B cell (primary cell): ENCODE data around the gene CHD5.

Experiments used
- EZH2 ChIP-seq: IDR thresholded peaks from 2 replicates; pipeline ENCODE4 v1.6.1; 2012; ENCODE audit warnings: borderline replicate concordance, low read depth, mild to moderate bottlenecking, moderate library complexity, low read length; ENCODE audit not compliant: insufficient read depth, poor library complexity, severe bottlenecking
- TF ChIP-seq, protein P1 (sequence below): fragments of 200-600 bp; IDR thresholded peaks from one replicate; pipeline ENCODE4 v1.8.0; 2022; ENCODE audit warnings: antibody characterized with exemption, mild to moderate bottlenecking

DNA sequence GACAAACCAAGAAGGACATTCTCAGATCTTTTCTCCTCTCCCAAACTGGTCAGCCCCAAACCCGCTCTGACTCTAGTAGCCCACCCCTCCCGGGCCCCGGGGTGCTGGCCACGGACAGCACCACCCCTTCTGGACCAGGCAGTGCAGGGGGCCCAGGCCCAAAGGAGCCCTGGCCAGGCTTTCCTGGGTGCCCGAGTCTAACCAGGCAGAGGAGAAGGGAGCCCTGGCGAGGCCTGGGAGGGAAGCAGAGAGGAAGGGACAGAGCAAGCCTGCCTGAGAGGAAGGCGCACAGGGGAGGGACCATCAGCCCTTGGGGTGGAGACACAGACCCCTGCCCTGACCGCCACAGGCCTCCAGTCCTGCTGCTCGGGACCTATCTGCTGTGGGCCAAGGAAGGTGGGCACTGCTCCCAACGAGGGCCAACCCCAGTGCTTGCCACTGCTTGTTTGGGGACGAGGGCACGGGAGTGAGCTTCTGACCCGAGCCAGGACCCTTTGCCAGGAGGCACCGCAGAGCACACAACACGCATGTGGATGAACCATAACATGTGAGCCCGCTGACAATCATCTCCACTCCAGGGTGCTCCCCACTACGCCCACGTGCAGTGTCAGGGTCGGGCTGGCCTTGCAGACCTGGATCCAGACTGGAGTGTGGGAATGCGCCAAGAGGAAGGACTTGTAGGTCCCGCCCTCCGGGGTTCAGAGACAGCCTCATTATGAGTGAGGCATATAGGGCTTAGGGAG is 76.8 kb downstream of the CHD5 start:
- TF ChIP-seq, protein P1, sequence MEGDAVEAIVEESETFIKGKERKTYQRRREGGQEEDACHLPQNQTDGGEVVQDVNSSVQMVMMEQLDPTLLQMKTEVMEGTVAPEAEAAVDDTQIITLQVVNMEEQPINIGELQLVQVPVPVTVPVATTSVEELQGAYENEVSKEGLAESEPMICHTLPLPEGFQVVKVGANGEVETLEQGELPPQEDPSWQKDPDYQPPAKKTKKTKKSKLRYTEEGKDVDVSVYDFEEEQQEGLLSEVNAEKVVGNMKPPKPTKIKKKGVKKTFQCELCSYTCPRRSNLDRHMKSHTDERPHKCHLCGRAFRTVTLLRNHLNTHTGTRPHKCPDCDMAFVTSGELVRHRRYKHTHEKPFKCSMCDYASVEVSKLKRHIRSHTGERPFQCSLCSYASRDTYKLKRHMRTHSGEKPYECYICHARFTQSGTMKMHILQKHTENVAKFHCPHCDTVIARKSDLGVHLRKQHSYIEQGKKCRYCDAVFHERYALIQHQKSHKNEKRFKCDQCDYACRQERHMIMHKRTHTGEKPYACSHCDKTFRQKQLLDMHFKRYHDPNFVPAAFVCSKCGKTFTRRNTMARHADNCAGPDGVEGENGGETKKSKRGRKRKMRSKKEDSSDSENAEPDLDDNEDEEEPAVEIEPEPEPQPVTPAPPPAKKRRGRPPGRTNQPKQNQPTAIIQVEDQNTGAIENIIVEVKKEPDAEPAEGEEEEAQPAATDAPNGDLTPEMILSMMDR = no peak
- TF ChIP-seq EZH2 = no peak
